HG02970 (cell line): ENCODE results near the gene FIBP.

ENCODE experiments used
- ATAC-seq: cut with Tn5 transposase; IDR thresholded peaks from one replicate; pipeline ENCODE4 v1.9.1; 2021; ENCODE audit warnings: mild to moderate bottlenecking, moderate library complexity, moderate number of reproducible peaks; ENCODE audit not compliant: unreplicated experiment, low FRiP score

FIBP gene

GRCh38 chr11:65860278-65861164, 27.8 kb downstream of the FIBP start, which contains the start of gene MUS81:
Gene MUS81, plus strand, starts transcription at chr11:65860433. Its CDS starts 321 bp downstream, at chr11:65860754.
- ATAC-seq = peak; percentile 22

- no peak for ATAC-seq
These were observed 28.4 kb downstream of the FIBP start for GRCh38 chr11:65859812-65860277.

GRCh38 chr11:65859095-65859811, 29.0 kb downstream of the FIBP start:
- peak; percentile 37 for ATAC-seq

GRCh38 chr11:65858681-65859087, 29.6 kb downstream of the FIBP start:
- ATAC-seq = no peak

- ATAC-seq = peak; percentile 50
These were observed 30.2 kb downstream of the FIBP start, which contains the start of gene CFL1 for GRCh38 chr11:65857853-65858680. Gene CFL1, minus strand, starts transcription at chr11:65858180. Its CDS starts 81 bp downstream, at chr11:65858099.

GRCh38 chr11:65857500-65857852, 30.8 kb downstream of the FIBP start:
- ATAC-seq = peak; percentile 9

- ATAC-seq = peak; percentile 26
These were observed 31.4 kb downstream of the FIBP start for GRCh38 chr11:65856689-65857499.

GRCh38 chr11:65855927-65856363, 32.3 kb downstream of the FIBP start:
- ATAC-seq = no peak

- no peak for ATAC-seq
These were observed 33.1 kb downstream of the FIBP start for GRCh38 chr11:65854852-65855837.

GRCh38 chr11:65854161-65854592, 34.1 kb downstream of the FIBP start:
- no peak for ATAC-seq

- no peak for ATAC-seq
These were observed 34.9 kb downstream of the FIBP start for GRCh38 chr11:65853246-65853979.

- ATAC-seq = no peak
These were observed 35.6 kb downstream of the FIBP start for GRCh38 chr11:65852508-65853245.

- ATAC-seq = no peak
These were observed 36.3 kb downstream of the FIBP start for GRCh38 chr11:65851811-65852507.

- ATAC-seq = no peak
These were observed 37.1 kb downstream of the FIBP start for GRCh38 chr11:65851083-65851579.

GRCh38 chr11:65850217-65851082, 37.8 kb downstream of the FIBP start:
- ATAC-seq = no peak
